Measurements from ENCODE around the gene DCUN1D2.
"Not testable (repeated sequence)": the region's sequence is repeated elsewhere in the genome, so short reads cannot be mapped to it uniquely, and the experiment has no call there.

Gene DCUN1D2

DNA sequence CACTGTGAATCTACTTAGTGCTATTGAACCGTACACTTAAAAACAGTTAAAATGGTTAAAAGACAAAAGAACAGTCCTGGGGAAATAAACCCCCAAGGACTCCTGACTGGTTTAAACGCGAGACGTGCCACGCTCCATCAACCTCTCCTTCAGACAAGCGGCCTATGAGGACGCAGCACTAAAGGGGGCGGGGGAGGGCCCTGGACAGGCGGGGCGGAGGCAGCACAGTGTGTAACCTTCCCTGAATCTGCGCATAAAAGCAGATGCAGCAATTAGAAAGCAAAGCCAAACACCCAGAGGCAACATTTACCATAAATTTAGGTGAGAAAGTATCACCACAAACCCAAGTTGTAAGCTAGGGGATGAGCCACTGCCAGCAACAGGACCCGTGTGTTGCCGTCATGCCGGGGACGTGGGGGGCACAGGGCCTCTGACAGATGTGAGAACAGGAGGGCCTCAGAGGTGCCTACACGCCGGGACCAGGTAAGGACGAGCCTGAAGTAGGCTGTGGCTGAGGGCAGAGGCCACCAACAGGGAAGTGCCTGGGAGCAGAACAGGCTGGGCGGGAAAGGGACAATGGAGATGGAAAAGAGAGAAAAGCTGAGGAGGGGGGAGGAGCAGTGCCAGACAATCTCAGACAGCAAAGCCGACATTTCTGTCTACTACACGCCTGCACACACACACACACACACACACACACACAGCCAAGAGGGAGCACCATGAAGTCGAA is 21.9 kb downstream of the DCUN1D2 start:
- in situ Hi-C loops (cut with MboI; ENCODE audit: low sequenced_read_pairs): no loop called here

DNA sequence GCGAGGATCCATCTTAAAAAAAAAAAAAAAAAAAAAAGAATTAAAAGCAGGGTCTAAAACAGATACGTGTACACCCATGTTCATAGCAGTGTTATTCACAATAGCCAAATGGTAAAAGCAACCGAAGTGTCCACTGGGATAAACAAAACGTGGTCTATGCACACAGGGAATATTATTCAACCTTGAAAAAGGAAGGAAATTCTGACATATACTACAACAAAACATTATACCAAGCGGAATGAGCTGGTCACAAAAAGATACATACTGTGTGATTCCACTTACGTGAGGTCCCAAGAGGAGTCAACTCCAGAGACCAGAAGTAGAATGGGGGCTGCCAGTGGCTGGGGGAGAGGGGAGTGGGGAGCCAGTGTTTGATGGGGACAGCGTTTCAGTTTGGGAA is 22.5 kb downstream of the DCUN1D2 start:
- in situ Hi-C loops (cut with MboI; ENCODE audit: low sequenced_read_pairs): no loop called here

DNA sequence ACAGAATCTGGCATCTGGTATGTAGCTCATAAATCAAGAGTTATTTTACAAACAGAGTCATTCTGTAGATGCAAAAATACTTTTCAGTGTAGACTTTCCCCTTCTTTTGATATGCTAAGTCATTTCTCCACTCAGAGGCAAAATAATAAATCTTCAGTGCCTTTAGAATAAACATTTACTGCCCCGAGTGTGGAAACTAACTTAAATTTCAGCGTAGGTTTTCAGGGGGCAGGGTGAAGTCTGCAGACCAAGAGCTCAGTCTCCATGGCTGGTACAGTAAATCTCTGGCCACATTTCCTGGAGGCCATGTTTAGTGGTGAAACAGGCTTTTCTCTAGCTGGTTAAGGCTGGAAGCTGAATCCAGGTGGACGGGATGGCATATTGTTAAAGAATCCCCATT is 24.1 kb downstream of the DCUN1D2 start:
- in situ Hi-C loops (cut with MboI; ENCODE audit: low sequenced_read_pairs): no loop called here

DNA sequence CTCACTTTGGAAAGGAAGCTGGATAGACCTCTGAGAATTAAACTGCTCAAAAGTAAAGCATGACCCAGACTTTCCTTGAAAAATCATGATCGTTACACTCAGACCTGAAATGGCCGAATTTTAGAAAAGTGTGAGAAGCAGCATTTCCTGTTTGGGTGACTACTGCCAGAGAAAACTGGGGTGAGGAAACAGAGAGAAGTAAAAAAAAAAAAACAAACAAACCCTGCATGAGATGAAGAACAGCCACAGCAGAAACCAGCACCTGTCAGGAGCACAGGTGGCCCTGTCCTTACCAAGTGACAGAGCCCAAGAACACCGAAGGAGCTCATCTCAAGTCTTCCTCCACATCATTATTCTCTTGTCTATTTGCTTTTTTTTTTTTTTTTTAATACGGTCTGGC is 25.2 kb downstream of the DCUN1D2 start:
- in situ Hi-C loops (cut with MboI; ENCODE audit: low sequenced_read_pairs): no loop called here

DNA sequence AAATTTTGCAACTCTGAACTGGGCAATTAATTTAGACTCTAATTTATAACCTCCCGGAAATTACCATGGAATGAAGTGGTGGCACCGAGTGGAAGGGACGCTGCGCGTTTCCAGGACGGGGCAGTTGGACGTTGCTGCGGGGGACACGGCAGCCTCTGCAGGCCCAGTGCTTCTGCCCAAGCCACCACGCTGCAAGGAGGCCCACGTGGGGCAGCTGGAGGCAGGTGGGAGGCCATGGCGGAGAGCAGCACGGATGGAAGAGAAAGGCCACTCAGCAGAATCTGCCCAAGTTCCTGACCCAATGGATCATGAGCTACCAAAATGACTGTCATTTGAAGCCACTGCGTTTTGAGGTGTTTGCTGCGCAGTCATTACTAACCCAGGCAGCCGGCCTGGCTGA is 26.0 kb downstream of the DCUN1D2 start:
- in situ Hi-C loops (cut with MboI; ENCODE audit: low sequenced_read_pairs): no loop called here

DNA sequence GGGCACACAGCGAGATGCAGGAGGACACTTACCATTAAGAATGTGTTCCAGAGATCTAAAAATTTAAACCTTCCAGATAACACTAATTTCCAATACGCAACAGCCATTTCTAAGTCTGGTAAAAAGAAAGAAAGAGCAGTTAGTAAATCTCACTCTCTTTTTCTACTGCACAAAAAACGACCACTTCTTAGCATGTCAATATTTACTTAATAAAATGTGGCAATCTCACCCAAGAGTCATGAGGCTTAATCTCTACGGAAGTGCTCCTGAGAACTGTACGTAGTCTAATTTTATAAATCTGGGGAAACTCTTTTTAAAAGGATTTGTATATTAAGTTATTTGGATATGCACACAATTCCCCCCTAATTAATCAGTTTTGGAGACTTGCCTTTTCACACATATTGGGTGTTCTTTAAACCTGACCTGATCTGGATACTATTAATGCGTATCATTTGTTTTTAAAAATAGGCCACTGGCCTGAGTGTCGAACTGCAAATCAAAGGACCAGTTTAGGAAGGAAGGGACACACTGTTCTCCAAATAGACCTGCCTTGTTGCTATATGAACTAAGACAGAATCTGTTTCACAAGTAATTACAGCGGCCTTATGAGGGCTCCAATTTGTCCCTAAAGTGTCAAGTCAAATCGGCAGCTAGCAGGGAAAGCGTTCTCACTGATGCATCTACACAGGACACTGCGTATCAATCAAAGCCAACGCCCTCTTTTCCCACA is 29.3 kb downstream of the DCUN1D2 start:
- in situ Hi-C loops (cut with MboI; ENCODE audit: low sequenced_read_pairs): no loop called here

DNA sequence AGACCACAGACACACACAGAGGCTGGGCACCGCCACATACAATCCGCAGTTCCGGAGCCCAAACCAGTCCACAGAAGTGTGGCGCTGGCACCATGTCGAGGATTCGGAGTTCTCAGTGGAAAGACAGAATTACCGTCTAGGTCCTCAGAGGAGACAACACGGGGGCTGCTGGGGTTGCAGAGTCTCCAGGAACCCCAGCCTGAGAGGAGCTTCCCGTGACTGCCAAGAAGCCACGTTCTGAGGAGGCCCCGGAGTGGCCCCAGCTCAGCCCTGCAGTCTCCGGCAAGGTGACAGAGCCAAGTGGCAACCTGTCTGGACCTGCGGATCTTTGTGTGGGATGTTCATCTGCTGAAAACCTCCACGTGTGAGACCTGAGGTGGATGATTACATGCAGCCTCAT is 29.9 kb downstream of the DCUN1D2 start:
- in situ Hi-C loops (cut with MboI; ENCODE audit: low sequenced_read_pairs): no loop called here

DNA sequence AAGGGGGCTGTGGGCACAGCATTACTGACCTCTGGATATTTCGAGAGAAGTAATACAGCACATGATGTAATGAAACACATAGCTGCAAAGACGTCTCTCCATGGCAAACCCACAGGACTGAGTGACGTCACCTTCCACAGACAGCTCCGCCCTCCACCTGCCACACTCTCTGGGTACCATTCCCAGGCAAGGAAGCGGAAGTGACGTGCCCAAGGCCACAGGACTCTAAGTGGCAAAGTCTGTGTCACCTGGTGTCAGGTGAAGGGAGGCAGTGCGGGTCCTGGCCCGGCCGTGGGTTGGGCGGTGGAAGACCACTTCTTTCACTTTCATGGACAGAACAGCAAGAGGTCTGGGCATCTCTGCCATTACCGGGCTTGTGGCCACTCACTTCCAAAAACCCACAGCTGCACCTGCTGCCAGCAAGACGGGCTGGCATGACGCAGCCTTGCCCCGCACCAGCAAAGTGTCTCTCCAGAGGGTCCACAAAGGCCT is 30.4 kb downstream of the DCUN1D2 start:
- in situ Hi-C loops (cut with MboI; ENCODE audit: low sequenced_read_pairs): no loop called here

DNA sequence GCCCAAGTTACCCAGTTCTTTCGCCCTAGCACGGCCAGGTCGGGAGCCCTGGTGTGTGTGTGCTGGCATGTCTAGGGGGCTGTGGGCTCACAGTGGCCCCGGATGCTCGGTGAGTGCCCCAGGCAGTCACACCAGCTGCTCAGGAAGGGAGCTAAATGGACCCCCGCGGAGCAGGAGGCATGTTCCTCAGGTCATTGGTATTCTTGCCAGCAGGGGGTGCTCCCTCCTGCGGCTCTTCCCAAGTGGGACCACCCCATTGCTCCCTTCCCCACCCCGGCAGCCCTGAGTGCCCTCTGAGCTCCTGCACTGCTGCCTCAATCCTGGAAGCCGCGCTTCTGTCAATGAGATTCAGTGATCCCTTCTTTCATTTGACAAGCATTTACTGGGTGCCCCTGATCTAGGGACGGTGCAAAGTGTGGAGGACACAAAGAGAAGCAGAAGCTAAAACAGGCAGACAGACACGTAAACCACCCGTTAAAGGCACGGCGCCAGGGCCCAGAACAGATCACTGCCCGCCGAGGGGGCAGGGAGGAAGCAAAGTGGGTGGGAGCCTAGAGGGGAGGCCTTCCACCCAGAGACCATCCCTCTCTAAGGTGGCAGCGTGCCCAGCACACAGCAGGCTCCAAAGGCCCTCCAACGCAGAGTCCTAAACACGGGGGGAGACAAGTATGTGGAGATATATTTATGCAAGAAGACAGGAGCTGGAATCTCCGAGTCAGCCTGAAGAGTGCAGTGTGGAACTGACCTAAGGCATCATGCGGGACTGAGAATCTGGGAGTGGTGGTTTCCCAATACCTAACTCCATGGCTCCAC is 32.1 kb downstream of the DCUN1D2 start:
- in situ Hi-C loops (cut with MboI; ENCODE audit: low sequenced_read_pairs): no loop called here

DNA sequence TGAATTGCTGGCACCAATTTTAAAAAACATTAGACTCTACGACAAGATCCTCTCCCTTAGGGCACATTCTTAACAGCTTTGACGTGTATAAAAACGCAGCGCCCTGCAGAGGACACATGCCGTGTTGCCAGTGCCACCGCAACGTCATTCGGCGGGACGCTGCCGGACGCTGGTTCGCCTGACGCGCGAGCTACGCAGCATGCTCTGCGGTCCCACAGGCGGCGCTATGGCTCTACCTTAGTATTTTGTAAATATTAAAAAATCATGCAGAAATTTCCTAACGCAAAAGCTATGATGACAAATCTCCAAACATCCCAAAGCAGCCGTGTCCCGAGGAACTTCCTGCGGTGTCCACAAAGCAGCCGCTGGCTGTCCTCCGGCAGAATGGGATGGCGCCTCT is 33.0 kb downstream of the DCUN1D2 start:
- in situ Hi-C loops (cut with MboI; ENCODE audit: low sequenced_read_pairs): no loop called here

DNA sequence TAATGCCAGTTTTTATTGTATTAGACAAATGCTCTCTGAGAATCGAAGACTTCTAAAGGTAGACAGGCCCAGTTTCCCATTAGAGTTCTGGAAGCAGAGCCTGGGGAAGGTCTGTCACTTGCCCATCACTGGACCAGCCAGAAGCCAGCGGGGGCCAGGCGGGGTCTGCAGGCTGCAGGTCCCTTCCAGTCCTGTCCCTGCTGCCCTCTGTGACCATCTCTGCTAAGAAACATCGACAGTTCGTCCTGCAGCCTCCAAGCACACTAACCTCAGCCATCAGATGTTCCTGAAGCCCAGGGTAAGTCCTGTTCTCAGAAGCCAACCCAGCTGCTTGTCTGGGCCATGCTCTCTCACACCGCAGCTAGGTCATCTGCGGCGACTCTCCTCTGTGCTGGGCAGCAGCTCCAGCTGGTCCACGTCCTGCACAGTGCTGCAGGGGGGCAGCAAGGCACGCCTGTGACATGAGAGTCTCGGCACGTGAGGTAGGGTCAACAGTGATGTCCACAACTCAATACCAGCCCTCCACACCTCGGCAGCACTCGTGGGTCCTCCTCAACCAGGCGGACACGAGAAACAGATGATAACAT is 34.3 kb downstream of the DCUN1D2 start:
- in situ Hi-C loops (cut with MboI; ENCODE audit: low sequenced_read_pairs): no loop called here

DNA sequence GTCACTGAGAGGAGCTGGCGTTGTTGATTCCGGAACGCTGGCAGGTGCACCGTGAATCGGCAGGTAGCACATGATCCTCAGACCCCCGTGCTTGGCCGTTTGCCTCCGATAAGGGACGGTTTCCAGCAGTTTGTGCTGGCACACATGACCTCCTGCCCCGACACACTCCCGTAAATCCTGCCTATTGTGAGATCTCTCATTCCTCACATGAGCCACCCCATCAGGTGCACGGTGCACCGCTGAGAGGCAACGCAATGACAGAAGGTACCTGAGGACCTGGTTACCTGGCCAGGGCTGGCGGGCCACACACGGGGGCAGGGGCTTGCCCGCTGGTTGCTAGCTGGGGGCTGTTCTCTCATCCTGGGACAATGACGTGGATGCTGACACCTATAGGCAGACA is 35.1 kb downstream of the DCUN1D2 start:
- in situ Hi-C loops (cut with MboI; ENCODE audit: low sequenced_read_pairs): no loop called here

DNA sequence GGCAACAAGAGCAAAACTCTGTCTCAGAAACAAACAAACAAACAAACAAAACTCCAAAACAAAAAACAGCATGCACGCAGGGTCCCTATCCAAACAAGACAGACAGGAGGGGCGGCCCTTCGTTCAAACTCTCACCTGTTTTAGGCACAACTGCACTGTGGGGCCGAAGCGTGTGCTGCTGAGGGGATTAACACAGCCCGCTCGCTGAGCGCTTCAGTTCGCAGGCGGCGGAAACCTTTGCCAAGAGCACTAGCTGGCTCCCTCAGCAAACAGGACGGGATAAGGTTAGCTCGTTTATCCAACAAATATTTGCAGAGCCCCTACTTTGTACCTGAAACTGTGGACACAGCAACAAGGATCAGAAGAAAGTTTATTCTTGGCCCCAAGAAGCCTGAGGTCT is 35.6 kb downstream of the DCUN1D2 start:
- in situ Hi-C loops (cut with MboI; ENCODE audit: low sequenced_read_pairs): no loop called here

DNA sequence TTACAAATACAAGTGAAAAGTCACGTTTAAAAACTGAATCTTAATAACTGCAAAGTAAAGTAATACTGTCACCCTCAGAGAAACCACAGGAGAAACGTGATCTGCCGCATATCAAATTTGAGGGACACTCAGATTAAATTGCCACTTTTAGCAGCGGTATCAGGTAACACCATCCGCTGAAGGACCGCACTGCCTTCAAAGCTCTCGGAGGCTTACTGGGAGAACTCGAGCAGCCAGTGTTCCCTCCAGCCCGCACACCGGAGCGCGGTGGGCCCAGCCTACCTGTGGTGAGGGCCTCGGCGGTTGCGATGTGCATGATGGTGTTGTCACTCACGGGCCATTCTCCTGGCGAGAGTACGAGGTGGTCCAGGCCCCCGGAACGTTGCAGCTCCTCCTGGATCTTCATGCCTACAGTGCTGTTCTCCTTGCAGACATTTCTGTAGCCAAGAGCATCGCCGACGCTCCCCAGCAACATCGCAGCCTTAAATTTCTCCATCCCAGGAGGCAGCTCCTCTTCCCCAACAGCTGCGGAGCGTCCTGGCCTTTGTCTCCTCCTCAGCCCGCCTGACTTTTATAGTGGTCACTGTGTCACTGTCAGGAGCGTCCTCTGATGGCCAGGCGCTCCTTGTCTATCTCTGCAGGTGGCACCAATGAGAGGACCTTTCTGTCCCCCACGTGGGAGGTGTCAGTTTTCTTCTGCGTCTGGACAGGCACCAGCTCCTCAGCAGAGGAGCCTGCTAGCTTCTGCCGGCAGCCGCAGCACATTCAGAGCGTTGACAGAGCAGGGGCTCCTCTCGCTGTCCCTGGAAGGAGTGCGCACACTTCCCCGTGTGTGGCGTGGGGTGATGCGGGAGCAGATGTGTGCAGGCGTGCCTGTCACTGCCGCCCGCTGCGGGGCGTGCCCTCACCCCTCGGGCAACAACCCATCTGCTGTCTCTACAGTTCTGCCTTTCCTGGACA is 37.3 kb downstream of the DCUN1D2 start, which contains the start of gene ADPRHL1:
Gene ADPRHL1 (minus strand): TSS at position 547 of the 960 bp plus-strand sequence. CDS start 51 bp downstream, at position 496.
- in situ Hi-C loops (cut with MboI; ENCODE audit: low sequenced_read_pairs): no loop called here

DNA sequence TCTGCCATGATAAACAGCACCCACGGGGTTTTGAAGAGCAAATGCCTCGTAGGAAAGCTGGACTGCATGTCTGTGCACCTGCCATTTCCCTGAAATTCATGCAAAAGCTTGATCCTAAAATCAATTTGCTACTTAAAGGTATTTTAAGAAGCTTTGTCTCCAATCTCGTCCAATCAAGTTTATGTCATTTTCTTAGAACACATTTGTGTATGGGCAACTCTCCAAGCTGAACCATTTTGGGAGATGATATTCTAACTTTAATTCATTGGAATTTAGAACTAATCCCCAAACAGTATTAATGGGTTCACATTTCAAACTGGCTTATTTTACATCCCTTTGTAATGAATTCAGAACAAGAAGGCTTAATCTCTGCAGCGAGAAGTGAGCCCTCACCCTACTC is 38.0 kb downstream of the DCUN1D2 start:
- in situ Hi-C loops (cut with MboI; ENCODE audit: low sequenced_read_pairs): no loop called here

DNA sequence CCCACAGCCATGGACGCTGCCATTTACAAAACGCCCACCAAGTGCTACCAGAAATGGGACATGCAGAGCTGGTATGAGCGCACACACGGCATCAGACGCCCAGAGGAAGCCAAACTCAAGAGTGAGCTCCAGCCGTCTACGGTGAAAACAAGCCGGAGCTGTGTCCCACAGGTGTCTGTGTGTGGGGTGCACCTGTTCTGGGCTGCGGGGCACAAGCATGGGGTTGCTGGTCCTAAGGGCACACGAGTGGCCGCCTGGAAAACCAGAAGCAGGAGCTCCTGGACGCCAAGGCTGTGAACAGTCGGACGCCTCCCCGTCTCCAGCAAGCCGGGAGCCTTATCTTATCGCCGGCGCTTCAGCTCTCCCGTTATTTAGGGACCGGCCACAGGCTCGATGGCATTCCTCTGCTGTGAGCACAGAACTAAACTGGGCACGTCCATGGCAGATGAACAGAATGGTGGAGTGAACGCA is 38.5 kb downstream of the DCUN1D2 start:
- in situ Hi-C loops (cut with MboI; ENCODE audit: low sequenced_read_pairs): no loop called here

DNA sequence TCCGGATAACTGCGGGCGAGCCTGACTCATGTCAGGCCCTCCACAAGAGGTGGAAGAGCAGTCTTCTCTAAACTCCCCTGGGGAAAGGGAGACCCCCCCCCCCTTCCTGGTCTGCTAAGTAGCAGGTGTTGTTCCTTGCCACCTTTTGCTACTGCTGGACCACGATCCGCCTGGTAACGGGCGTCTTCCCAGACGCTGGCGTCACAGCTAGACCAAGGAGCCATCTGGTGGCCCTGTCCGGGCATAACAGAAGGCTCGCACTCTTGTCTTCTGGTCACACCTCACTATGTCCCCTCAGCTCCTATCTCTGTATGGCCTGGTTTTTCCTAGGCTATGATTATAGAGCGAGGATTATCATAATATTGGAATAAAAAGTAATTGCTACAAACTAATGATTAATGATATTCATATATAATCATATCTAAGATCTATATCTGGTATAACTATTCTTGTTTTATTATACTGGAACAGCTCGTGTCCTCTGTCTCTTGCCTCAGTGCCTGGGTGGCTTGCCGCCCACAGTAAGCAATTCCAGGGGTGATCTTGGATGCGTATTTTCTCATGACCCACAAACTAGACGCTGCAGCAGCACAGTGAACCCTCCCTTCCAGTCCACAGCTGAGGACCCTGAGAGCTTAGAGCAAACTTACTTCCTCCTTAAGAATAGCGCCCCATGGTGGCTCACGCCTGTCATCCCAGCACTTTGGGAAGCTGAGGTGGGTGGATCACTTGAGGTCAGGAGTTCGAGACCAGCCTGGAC is 39.5 kb downstream of the DCUN1D2 start:
- in situ Hi-C loops (cut with MboI; ENCODE audit: low sequenced_read_pairs): not testable (repeated sequence)

DNA sequence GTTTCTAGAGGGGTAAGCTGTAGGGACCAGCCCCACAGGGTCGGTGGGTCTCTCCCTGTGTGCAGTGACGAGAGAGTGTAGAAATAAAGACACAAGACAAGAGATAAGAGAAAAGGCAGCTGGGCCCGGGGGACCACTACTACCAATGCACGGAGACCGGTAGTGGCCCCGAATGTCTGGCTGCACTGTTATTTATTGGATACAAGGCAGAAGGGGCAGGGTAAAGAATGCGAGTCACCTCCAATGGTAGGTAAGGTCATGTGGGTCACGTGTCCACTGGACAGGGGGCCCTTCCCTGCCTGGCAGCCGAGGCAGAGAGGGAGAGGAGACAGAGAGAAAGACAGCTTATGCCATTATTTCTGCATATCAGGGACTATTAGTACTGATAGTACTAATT is 40.2 kb downstream of the DCUN1D2 start:
- in situ Hi-C loops (cut with MboI; ENCODE audit: low sequenced_read_pairs): not testable (repeated sequence)

DNA sequence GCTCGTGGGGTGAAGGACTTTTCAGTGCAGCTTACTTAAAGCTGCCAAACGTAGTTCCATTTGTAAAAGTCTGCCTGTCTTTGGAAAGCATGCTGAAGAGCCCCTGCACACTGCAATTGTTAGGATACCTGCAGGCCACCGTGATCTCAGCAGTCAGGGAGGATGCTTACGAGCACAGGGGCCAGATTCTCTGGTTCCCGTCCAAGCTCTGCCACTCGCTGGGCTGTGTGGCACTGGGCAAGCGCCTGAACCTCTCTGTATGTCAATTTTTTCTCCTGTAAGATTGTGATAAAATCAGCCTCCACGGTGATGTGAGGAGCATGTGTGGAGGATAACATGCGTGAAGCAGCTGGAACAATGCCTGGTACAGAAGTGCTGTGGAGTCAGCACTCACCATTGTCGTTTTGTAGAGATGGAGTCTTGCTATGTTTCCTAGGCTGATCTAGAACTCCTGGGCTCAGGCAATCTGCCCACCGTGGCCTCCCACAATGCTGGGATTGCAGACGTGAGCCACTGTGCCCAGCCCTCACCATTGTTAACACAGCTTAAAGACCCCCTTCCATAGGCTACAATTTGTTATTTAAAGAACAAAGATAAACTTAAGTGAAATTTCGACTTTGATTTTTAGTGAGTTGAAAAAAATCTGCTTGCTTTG is 40.7 kb downstream of the DCUN1D2 start:
- in situ Hi-C loops (cut with MboI; ENCODE audit: low sequenced_read_pairs): no loop called here

All from HL-60/S4 treated with retinoic acid at 250 ng/mL for 4 days and 3 days (cell line).